Mesenchymal stem cell (in vitro differentiated cells and primary cell): ENCODE measurements around the gene RNF4.
"Not testable (repeated sequence)": the region's sequence is repeated elsewhere in the genome, so short reads cannot be mapped to it uniquely, and the experiment has no call there.

Experiments
- DNase-seq: peaks from one replicate; pipeline ENCODE4 v3.0.0-alpha.2; 2013
- H2AFZ ChIP-seq: one replicate; pipeline ENCODE4 v1.6.1; 2013; ENCODE audit warnings: low read depth, mild to moderate bottlenecking, control low read depth, inconsistent platforms, low read length, moderate library complexity
- H2AK5ac ChIP-seq: 2 replicates; pipeline ENCODE4 v1.6.1; 2013; ENCODE audit warnings: low read length, moderate library complexity, mild to moderate bottlenecking, inconsistent platforms; ENCODE audit not compliant: severe bottlenecking
- H2BK120ac ChIP-seq: one replicate; pipeline ENCODE4 v1.6.1; 2013; ENCODE audit warnings: low read depth, mild to moderate bottlenecking, inconsistent platforms, low read length, moderate library complexity
- H2BK12ac ChIP-seq, 2 experiments: one replicate each; pipeline ENCODE4 v1.6.1; 2013; ENCODE audit warnings: inconsistent platforms in 2 of 2, low read length in 2 of 2, mild to moderate bottlenecking in 2 of 2, moderate library complexity in 2 of 2, control low read depth in 1 of 2
- H2BK15ac ChIP-seq: one replicate; pipeline ENCODE4 v1.6.1; 2013; ENCODE audit warnings: mild to moderate bottlenecking, low read depth, inconsistent platforms; ENCODE audit not compliant: poor library complexity, severe bottlenecking
- H2BK5ac ChIP-seq: 2 replicates; pipeline ENCODE4 v1.6.1; 2013; ENCODE audit warnings: low read depth, mild to moderate bottlenecking, low read length, control low read depth, inconsistent platforms; ENCODE audit not compliant: poor library complexity, severe bottlenecking
- H3K14ac ChIP-seq, 2 experiments: one replicate each; pipeline ENCODE4 v1.6.1; 2013; ENCODE audit warnings: inconsistent platforms in 2 of 2, low read length in 2 of 2, control low read depth in 1 of 2, mild to moderate bottlenecking in 1 of 2, moderate library complexity in 1 of 2
- H3K18ac ChIP-seq, 2 experiments: one replicate each; pipeline ENCODE4 v1.6.1; 2013; ENCODE audit warnings: inconsistent platforms in 2 of 2, low read length in 2 of 2, control low read depth in 1 of 2, low read depth in 1 of 2, mild to moderate bottlenecking in 1 of 2
- H3K23ac ChIP-seq, 2 experiments: one replicate each; pipeline ENCODE4 v1.6.1; 2013; ENCODE audit warnings: inconsistent platforms in 2 of 2, low read length in 2 of 2, mild to moderate bottlenecking in 2 of 2, moderate library complexity in 2 of 2, control low read depth in 1 of 2
- H3K27ac ChIP-seq: 2 replicates; pipeline ENCODE4 v1.5.1; 2013; ENCODE audit warnings: mild to moderate bottlenecking, moderate library complexity, low read length, control low read depth, inconsistent platforms; ENCODE audit not compliant: poor library complexity, severe bottlenecking
- H3K27me3 ChIP-seq, 2 experiments: 2 replicates each; pipeline versions ENCODE4 v1.6.1 to v1.7.0; 2013; ENCODE audit warnings: low read length in 2 of 2, mild to moderate bottlenecking in 2 of 2, moderate library complexity in 2 of 2, control low read depth in 1 of 2, inconsistent platforms in 1 of 2; ENCODE audit not compliant: control insufficient read depth in 1 of 2, insufficient read depth in 1 of 2
- H3K36me3 ChIP-seq, 2 experiments: 2 replicates each; pipeline versions ENCODE4 v1.6.1 to v1.7.0; 2013; ENCODE audit warnings: low read length in 2 of 2, control low read depth in 1 of 2, inconsistent platforms in 1 of 2, low read depth in 1 of 2, mild to moderate bottlenecking in 1 of 2; ENCODE audit not compliant: insufficient read depth in 2 of 2, control insufficient read depth in 1 of 2
- H3K4ac ChIP-seq, 2 experiments: one replicate each; pipeline ENCODE4 v1.6.1; 2013; ENCODE audit warnings: inconsistent platforms in 2 of 2, low read length in 2 of 2, mild to moderate bottlenecking in 2 of 2, moderate library complexity in 2 of 2, control low read depth in 1 of 2, low read depth in 1 of 2
- H3K4me1 ChIP-seq: 2 replicates; pipeline ENCODE4 v1.6.1; 2013; ENCODE audit warnings: low read depth, low read length, control low read depth; ENCODE audit not compliant: control insufficient read depth, insufficient read depth
- H3K4me2 ChIP-seq: 2 replicates; pipeline ENCODE4 v1.6.1; 2013; ENCODE audit warnings: low read length, mild to moderate bottlenecking, inconsistent platforms; ENCODE audit not compliant: poor library complexity, severe bottlenecking
- H3K4me3 ChIP-seq, 2 experiments: 2 replicates each; pipeline versions ENCODE4 v1.5.1 to v1.7.0; 2013; ENCODE audit warnings: low read length in 2 of 2, mild to moderate bottlenecking in 2 of 2, control low read depth in 1 of 2, low read depth in 1 of 2; ENCODE audit not compliant: insufficient read depth in 1 of 2
- H3K79me1 ChIP-seq: replicated peaks from 2 replicates; pipeline ENCODE4 v1.6.1; 2013; ENCODE audit warnings: mild to moderate bottlenecking, control low read depth, low read length, inconsistent platforms; ENCODE audit not compliant: poor library complexity, severe bottlenecking
- H3K9ac ChIP-seq: 2 replicates; pipeline ENCODE4 v1.7.0; 2013; ENCODE audit warnings: mild to moderate bottlenecking, low read length, moderate library complexity
- H3K9me3 ChIP-seq: 2 replicates; pipeline ENCODE4 v1.7.0; 2013; ENCODE audit warnings: mild to moderate bottlenecking, low read length; ENCODE audit not compliant: control insufficient read depth
- H4K8ac ChIP-seq: one replicate; pipeline ENCODE4 v1.6.1; 2013; ENCODE audit warnings: inconsistent platforms, mild to moderate bottlenecking, low read length, moderate library complexity
- H4K91ac ChIP-seq: one replicate; pipeline ENCODE4 v1.6.1; 2013; ENCODE audit warnings: mild to moderate bottlenecking, low read length, inconsistent platforms
- WGBS: methylation state at CpG from one replicate; pipeline ENCODE4 v1.1.7; 2013; ENCODE audit warnings: mixed read lengths; 5-methylcytosine and 5-hydroxymethylcytosine counted together

RNF4 gene

GRCh38 chr4:2429945-2430757 lies 38.8 kb upstream of the RNF4 start:
- not testable (repeated sequence) for H2BK15ac ChIP-seq, H3K9me3 ChIP-seq, H2AFZ ChIP-seq, H3K9ac ChIP-seq, H2BK120ac ChIP-seq, H2AK5ac ChIP-seq, H3K18ac ChIP-seq, H3K4me2 ChIP-seq, H3K23ac ChIP-seq, H4K91ac ChIP-seq, H3K4ac ChIP-seq, H2BK5ac ChIP-seq, H3K36me3 ChIP-seq, H3K27ac ChIP-seq, H4K8ac ChIP-seq, H3K14ac ChIP-seq, H2BK12ac ChIP-seq, H3K4me3 ChIP-seq, H3K79me1 ChIP-seq
- Histone ChIP-seq H3K27me3 (peaks cover 0 to 35% of the 10 kb centered on the region in 2 experiments), H3K4me1 (peaks cover 20% of the 10 kb centered on the region)
- DNase-seq: peak; percentile 28
- 91% methylated on average over 25 of the region's 49 CpGs for WGBS

GRCh38 chr4:2432004-2432403 lies 36.9 kb upstream of the RNF4 start:
- no peak overlapping the region for H3K23ac ChIP-seq

GRCh38 chr4:2432991-2433530 lies 35.8 kb upstream of the RNF4 start:
- Histone ChIP-seq H2BK15ac (no peak overlapping the region), H3K27me3 (peaks cover 0 to 28% of the 10 kb centered on the region in 2 experiments), H4K91ac (no peak overlapping the region)

More at GRCh38 chr4:2432004-2432403, 36.9 kb upstream of the RNF4 start:
- no peak overlapping the region for H3K9ac ChIP-seq
- H3K36me3 ChIP-seq: peaks cover 0 to 3% of the 10 kb centered on the region in 2 experiments
- H2BK120ac ChIP-seq: no peak overlapping the region
- no peak overlapping the region for H3K14ac ChIP-seq
- H3K4me3 ChIP-seq: no peak overlapping the region
- peaks cover 0 to 30% of the 10 kb centered on the region in 2 experiments for H3K27me3 ChIP-seq
- H3K4ac ChIP-seq: no peak overlapping the region
- no peak overlapping the region for H3K27ac ChIP-seq
- no peak overlapping the region for H2BK12ac ChIP-seq
- H2AFZ ChIP-seq: no peak overlapping the region
- H3K18ac ChIP-seq: no peak overlapping the region
- H2BK15ac ChIP-seq: no peak overlapping the region
- no peak overlapping the region for H3K4me2 ChIP-seq
- no peak overlapping the region for H4K8ac ChIP-seq
- H3K4me1 ChIP-seq: peaks cover 20% of the 10 kb centered on the region
- no peak overlapping the region for H2AK5ac ChIP-seq
- no peaks in the 10 kb centered on the region for H3K9me3 ChIP-seq
- no peak overlapping the region for H4K91ac ChIP-seq
- no peak for DNase-seq
- H3K79me1 ChIP-seq: no peaks in the 10 kb centered on the region
- no peak overlapping the region for H2BK5ac ChIP-seq

GRCh38 chr4:2433609-2434350 lies 35.1 kb upstream of the RNF4 start:
- H3K4me2 ChIP-seq: no peak overlapping the region
- no peak overlapping the region for H4K8ac ChIP-seq
- no peak overlapping the region for H2BK5ac ChIP-seq
- peak overlapping the region in 1 of 2 experiments; percentile 30 for H3K14ac ChIP-seq
- no peak overlapping the region for H4K91ac ChIP-seq
- no peak overlapping the region for H2BK15ac ChIP-seq
- H3K9ac ChIP-seq: no peak overlapping the region
- H3K23ac ChIP-seq: no peak overlapping the region
- no peak overlapping the region for H3K4ac ChIP-seq
- 86% methylated on average over 29 of the region's 29 CpGs for WGBS
- H3K4me1 ChIP-seq: peaks cover 22% of the 10 kb centered on the region
- H3K4me3 ChIP-seq: no peak overlapping the region
- peaks cover 0 to 23% of the 10 kb centered on the region in 2 experiments for H3K27me3 ChIP-seq
- no peaks in the 10 kb centered on the region for H3K36me3 ChIP-seq
- H2AK5ac ChIP-seq: no peak overlapping the region
- H3K9me3 ChIP-seq: no peaks in the 10 kb centered on the region
- no peak overlapping the region for H3K27ac ChIP-seq
- H2AFZ ChIP-seq: no peak overlapping the region
- H3K79me1 ChIP-seq: no peaks in the 10 kb centered on the region
- no peak for DNase-seq
- no peak overlapping the region for H3K18ac ChIP-seq
- no peak overlapping the region for H2BK12ac ChIP-seq
- H2BK120ac ChIP-seq: no peak overlapping the region

More at GRCh38 chr4:2432991-2433530, 35.8 kb upstream of the RNF4 start:
- Histone ChIP-seq H2AFZ (no peak overlapping the region), H2BK5ac (no peak overlapping the region), H3K9me3 (no peaks in the 10 kb centered on the region), H3K36me3 (no peaks in the 10 kb centered on the region), H4K8ac (no peak overlapping the region), H3K23ac (no peak overlapping the region), H2BK120ac (no peak overlapping the region), H2AK5ac (no peak overlapping the region), H3K18ac (no peak overlapping the region), H3K4me2 (no peak overlapping the region), H2BK12ac (no peak overlapping the region), H3K14ac (no peak overlapping the region), H3K4me1 (peaks cover 20% of the 10 kb centered on the region), H3K79me1 (no peaks in the 10 kb centered on the region), H3K4ac (no peak overlapping the region), H3K4me3 (no peak overlapping the region), H3K9ac (no peak overlapping the region), H3K27ac (no peak overlapping the region)
- 69% methylated on average over 19 of the region's 20 CpGs for WGBS
- peak; percentile 66 for DNase-seq
